SK-N-SH treated with all-trans-retinoic acid at 6 μM for 48 hours (cell line): ENCODE results near the gene ETV6.

Source experiments
- TF ChIP-seq, protein P1 (sequence below): fragments of 250-450 bp; sonication (Bioruptor Pico); IDR thresholded peaks from 2 replicates; pipeline ENCODE4 v1.8.0; 2020; ENCODE audit warnings: mild to moderate bottlenecking, moderate library complexity, borderline replicate concordance
- TF ChIP-seq, protein P2 (sequence below): fragments of 250-450 bp; sonication (Bioruptor Pico); IDR thresholded peaks from 2 replicates; pipeline ENCODE4 v1.5.1; 2021; ENCODE audit warnings: mild to moderate bottlenecking, moderate library complexity
- TF ChIP-seq, protein P3 (sequence below): fragments of 250-450 bp; sonication (Bioruptor Pico); IDR thresholded peaks from 2 replicates; pipeline ENCODE4 v1.5.1; 2020; ENCODE audit warnings: low read depth, mild to moderate bottlenecking, moderate library complexity

DNA sequence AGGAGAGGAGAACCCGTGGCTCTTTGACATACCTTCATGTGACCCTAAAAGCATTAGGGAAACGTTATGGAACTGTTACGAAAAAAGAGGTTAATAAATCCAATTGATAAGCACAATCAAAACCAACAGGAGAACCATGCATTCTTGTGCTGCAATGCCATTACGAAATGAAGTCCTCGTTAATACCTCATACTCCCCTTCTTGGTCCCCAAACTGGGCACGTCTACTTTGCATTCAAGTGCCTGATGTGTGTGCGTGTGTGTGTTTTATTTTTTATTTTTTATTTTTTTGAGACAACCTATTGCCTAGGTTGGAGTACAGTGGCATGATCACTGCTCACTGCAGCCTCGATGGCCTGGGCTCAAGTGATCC lies 150.0 kb downstream of the ETV6 start:
- TF ChIP-seq, protein P1, sequence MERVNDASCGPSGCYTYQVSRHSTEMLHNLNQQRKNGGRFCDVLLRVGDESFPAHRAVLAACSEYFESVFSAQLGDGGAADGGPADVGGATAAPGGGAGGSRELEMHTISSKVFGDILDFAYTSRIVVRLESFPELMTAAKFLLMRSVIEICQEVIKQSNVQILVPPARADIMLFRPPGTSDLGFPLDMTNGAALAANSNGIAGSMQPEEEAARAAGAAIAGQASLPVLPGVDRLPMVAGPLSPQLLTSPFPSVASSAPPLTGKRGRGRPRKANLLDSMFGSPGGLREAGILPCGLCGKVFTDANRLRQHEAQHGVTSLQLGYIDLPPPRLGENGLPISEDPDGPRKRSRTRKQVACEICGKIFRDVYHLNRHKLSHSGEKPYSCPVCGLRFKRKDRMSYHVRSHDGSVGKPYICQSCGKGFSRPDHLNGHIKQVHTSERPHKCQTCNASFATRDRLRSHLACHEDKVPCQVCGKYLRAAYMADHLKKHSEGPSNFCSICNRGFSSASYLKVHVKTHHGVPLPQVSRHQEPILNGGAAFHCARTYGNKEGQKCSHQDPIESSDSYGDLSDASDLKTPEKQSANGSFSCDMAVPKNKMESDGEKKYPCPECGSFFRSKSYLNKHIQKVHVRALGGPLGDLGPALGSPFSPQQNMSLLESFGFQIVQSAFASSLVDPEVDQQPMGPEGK: no peak
- TF ChIP-seq, protein P2, sequence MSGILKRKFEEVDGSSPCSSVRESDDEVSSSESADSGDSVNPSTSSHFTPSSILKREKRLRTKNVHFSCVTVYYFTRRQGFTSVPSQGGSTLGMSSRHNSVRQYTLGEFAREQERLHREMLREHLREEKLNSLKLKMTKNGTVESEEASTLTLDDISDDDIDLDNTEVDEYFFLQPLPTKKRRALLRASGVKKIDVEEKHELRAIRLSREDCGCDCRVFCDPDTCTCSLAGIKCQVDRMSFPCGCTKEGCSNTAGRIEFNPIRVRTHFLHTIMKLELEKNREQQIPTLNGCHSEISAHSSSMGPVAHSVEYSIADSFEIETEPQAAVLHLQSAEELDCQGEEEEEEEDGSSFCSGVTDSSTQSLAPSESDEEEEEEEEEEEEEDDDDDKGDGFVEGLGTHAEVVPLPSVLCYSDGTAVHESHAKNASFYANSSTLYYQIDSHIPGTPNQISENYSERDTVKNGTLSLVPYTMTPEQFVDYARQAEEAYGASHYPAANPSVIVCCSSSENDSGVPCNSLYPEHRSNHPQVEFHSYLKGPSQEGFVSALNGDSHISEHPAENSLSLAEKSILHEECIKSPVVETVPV (CRISPR knock-in tag): no peak
- TF ChIP-seq, protein P3, sequence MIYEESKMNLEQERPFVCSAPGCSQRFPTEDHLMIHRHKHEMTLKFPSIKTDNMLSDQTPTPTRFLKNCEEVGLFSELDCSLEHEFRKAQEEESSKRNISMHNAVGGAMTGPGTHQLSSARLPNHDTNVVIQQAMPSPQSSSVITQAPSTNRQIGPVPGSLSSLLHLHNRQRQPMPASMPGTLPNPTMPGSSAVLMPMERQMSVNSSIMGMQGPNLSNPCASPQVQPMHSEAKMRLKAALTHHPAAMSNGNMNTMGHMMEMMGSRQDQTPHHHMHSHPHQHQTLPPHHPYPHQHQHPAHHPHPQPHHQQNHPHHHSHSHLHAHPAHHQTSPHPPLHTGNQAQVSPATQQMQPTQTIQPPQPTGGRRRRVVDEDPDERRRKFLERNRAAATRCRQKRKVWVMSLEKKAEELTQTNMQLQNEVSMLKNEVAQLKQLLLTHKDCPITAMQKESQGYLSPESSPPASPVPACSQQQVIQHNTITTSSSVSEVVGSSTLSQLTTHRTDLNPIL (CRISPR knock-in tag): no peak
